Activated CD4-positive, CD25-positive, alpha-beta regulatory T cell treated with anti-CD3 and anti-CD28 coated beads, Interleukin-2, amount 50 U/mL, for 72 hours (primary cell): ENCODE results near the gene LARGE2.
A peak's percentile ranks its signal among the peaks of the same experiment; 100 is the strongest.

Experiments used
- DNase-seq: peaks from one replicate; pipeline ENCODE4 v3.0.0; 2021

Gene LARGE2

DNA sequence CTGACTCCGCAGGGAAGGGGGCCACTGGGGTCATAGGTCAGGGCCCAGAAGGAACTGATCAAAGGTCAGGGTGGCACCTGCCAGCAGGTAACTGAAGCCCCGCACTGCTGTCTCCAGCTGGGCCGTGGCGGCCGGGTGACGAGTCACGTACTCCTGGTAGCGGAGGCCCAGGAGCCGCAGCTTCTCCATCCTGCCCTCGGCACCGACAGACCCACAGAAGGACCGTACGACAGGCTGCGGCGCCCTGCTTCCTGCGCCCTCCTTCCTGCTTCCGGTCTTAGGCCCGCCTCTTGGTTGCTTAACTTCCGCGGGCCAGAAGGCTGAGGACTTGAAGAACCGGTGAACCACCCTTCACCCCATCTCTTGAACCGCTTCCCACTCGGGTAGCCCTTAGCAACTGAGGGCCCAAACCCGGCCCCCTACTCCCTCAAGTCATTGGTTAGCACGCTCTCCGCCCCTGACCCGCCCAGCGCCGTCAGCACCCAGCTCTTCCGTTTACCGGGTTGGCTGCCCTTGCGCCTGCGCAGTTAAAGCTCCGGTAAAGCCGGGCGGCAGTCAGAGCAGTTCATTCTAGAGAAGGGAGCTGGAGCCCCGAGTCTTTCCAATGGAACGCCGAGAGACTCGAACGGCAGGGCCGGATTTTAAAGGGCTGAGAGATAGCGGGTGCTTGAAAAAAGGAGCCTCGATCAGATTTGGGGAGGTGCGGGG lies 4.7 kb upstream of the LARGE2 start, which contains the start of gene PEX16:
Gene PEX16 (minus strand): TSS at position 255 of the 708 bp plus-strand sequence. CDS start 66 bp downstream, at position 189.
- DNase-seq = peak; percentile 92

DNA sequence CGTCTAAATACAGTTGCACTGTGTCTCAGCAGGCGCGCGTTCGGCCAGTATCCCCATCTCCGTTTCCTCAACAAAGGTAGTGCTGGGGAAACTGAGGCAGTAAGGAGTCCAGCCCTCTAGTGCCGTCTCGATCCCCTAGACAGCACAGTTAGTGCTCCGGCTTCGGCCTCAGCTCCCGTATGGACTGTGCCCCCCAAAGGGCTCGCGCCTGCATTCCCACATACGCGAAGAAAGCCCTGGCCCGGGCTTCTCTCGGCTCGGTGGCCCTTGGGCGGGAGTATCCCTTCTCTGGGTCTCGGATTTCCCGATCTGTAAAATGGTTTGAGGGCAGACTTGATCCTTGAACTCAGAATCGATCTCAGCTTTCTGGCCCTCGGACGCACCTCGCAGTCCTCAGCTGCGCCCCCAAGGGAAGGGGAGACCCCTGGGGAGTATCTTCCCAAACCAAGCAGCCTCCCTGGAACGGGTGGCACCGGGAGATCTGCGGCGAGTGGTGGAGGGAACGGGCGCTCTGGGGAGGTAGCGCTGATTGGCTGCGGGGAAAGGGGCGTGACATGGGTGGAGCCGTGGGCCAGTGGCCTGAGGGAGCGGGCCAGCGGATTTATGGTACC lies 4.0 kb upstream of the LARGE2 start:
- peak; percentile 77 for DNase-seq

DNA sequence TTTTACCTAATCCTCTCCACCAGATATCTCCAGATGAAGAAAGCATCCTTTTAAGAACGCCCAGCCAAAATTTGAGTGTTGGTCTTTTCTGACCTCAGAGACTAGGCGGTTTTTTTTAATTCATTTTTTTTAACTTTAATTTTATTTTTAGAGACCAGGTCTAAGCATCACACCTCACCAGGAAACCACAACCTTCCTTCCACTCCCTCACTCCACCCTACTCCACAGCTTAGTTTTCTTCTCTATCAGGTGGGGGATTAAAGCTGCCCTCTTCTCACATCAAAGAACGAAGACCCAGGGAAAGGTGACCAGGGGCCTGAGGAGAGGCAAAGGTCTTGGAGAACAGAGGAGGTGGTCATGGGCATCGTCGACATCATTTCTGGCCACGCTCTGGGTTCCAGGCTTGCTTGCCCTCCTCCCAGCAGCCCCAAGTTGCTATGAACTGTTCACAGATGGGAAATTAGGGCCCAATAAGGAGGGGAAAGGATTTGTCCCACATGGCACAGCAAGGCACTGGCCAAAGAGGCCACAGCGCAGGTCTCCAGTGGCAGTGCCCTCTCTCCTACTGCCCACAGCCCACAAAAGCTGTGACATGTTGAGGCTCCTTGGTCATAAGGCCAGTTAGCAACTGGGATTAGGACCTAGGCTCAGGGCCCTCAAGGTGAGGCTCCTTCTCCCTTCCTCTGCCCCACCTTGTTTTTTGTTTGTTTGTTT lies 3.3 kb upstream of the LARGE2 start:
- DNase-seq = peak; percentile 21

DNA sequence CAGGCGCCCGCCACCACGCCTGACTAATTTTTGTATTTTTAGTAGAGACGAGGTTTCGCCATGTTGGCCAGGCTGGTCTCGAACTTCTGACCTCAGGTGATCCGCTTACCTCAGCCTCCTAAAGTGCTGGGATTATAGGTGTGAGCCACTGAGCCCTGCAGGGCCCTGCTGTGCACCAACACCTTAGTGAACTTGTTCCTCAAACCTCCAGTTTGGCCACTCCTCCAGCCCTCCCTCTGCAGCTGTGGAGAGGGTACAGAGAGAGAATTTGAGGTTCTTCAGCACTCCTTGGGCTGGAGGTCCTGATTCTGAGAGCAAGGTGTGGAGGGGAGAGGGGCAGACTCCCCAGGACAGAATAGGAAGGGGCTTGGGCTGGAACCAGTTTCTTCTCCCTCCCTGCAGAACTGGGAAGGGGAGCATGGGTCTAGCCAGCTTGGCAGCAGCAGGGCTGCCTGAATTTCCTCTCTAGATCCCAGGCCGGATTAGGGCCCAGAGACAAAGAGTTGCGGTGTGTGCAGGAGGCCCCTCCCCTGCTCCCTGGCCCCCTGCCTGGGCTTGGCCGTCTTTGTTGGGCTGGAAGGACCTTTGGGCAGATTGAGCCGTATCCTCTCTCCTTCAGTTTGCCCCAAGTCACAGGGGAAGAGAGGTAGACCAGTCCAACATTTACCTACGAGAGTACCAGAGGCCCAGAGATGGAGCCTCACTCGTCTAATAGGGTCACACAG lies 2.5 kb upstream of the LARGE2 start:
- DNase-seq = peak; percentile 26

DNA sequence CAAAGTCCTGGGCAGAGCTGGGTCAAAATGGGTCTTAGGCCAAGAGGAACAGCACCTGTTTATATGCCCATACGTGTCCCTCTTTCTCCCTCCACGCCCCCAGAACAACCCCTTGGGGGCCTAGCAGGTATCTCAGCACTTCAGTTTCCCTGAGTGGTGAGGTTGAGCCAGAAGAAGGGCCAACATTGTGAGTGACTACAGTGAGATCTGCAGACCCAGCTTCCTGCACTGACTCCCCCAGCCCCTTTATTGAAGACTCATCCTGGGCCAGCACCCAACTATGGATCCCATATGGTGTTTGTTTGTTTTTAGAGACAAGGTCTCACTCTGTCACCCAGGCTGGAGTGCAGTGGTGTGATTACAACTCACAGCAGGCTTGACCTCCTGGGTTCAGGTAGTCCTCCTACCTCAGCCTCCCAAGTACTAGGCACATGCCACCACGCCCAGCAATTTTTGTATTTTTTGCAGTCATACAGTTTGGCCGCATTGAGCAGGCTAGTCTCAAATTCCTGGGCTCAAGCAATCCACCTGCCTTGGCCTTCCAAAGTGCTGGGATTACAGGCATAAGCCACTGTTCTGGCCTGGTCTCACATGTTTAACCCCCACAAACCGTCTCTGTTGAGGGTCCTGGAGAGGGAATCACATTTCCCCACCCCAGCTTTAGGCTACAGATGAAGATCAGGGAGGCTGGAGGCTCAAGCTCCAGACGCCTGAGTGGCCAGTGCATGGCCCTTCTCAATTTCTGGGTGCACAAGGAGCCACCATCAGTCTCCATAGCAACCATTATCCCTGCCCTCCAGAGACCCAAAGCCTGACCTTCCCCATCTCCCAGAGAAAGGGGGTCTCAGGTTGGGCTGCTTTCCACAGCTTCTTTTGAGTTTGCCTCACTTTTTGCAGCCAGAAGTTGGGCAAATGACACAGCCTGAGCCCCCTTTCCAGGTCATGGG lies 1.7 kb upstream of the LARGE2 start:
- peak; percentile 21 for DNase-seq

DNA sequence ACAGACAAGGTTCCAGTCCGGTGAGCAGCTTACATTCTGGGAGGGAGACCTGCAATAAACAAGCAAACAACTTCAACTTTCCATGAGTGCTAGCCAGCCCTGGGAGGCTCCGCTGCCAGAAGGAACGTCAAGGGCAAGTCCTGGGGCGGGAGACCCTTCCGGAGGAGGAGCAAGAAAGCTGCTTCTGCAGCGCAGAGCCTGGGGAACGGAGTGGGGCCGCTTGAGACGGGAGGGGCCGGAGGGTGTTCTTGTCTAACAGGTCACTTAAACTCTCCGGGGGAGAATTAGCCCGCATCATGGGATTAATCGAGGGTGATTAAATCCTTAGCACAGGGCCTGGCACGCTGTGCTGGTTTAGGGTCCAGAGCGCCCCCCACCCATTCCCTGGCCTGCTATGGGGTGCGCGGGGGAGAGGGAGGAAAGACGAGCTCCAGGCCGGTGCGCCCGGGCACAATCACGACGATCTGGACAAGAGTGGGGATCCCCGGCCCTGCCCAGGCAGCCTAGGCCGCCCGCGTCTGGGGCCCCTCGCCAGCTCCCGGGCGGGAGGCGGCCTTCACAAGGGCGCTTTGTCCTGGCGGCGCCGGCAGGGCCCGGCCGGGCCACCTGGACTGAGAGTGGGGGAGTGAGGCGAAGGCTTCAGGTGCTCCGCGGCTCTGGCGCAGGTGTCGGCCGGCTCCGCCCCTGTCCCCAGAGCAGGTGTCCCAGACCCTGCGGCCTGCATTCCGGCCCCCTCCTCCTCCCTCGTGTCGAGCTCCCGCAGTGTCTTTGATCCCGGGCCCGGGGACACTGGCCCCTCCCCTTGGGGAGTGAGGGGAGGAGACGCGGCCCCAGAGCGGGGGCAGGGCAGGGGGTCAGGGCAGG lies 663 bp upstream of the LARGE2 start:
- DNase-seq = peak; percentile 32

DNA sequence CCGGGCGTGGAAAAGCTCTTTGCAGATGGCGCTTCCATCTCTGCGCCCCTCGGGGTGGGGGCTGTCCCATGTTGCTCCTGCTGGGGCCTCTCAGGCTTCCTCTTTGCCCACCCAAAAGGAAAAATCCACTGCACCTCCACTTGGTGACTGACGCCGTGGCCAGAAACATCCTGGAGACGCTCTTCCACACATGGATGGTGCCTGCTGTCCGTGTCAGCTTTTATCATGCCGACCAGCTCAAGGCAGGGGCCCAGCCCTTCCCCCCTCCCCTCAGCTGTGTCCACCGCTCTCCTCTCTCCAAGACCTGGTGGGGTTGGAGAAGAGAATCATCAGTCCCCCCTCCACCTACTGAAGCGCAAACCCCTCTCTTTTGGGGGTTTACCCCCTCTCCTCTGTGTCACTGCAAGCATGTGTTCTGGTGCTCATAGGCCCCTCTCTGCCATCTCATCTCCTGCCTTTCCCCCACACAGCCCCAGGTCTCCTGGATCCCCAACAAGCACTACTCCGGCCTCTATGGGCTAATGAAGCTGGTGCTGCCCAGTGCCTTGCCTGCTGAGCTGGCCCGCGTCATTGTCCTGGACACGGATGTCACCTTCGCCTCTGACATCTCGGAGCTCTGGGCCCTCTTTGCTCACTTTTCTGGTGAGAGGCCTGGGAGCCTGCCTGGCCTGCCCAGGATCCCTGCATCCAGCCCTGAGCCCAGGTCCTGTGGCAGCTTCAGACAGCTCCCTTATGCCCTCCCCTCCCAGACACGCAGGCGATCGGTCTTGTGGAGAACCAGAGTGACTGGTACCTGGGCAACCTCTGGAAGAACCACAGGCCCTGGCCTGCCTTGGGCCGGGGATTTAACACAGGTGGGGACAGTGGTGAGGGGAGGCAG lies 1.8 kb downstream of the LARGE2 start:
- no peak for DNase-seq

DNA sequence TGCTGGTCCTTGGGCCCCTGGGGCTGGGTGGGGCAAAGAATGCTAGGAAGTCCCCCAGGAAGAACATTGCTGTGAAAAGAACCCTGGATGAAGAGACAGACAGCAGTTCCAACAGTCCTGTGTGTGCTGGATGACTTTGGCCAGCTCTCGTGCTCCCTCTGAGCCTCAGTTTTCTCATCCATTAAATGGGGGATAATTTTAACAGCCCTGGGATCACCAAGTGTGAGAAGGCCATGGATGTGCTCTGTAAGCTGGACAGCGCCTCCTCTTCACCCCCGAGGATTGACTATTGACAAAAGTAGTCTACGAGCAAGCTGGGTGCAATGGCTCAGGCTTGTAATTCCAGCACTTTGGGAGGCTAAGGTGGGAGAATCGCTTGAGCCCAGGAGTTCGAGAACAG lies 2.5 kb downstream of the LARGE2 start:
- DNase-seq = no peak

DNA sequence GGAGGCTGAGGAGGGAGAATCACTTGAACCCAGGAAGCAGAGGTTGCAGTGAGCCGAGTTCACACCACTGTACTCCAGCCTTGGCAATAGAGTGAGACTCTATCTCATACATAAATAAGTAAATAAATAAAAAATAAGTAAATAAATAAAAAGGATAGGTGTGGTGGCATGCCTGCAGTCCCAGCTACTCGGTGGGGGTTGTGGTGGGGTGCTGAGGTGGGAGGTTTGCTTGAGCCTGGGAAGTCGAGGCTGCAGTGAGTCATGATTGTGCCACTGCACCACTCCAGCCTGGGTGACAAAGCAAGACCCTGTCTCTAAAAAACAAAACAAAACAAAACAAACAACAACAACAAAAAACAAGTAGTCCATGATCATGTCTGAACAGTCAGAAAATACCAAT lies 3.1 kb downstream of the LARGE2 start:
- DNase-seq = no peak

DNA sequence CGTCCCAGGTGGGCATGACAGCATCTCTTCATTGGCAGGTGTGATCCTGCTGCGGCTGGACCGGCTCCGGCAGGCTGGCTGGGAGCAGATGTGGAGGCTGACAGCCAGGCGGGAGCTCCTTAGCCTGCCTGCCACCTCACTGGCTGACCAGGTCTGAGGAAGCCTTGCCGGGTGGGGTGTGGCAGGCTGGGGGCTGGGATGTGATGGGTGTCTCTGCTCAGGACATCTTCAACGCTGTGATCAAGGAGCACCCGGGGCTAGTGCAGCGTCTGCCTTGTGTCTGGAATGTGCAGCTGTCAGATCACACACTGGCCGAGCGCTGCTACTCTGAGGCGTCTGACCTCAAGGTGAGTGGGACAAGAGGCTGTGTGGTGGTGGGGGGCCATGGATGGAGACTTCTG lies 3.5 kb downstream of the LARGE2 start:
- no peak for DNase-seq

DNA sequence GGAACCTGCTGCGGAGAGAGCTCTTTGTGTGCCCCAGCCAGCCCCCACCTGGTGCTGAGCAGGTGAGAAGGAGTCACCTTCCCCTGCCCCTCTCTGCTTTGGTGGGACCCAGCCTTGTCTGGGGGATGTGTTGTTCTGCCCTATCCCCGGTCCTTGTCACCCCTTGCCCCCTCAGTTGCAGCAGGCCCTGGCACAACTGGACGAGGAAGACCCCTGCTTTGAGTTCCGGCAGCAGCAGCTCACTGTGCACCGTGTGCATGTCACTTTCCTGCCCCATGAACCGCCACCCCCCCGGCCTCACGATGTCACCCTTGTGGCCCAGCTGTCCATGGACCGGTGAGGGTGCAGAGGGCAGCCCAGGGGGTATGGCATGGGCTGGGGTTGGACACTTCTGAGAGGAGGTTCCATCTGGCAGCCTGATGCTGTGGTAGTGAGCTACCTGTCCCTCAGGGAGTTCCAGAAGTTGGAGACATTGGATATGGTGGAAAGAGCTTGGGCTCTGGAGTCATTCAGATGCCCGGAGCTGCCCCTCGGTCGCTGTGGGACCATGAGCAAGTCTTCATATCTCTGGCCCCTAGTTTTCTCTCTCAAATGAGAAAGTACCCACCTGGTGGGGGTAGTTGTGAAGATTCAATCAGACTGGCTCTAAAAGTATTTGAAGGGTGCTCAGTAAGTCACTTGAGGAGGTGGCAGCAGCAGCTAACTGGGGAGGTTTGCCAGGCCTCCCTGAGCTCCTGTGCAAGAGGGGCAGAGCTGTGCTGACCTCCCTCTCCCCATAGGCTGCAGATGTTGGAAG lies 4.3 kb downstream of the LARGE2 start:
- DNase-seq = no peak

DNA sequence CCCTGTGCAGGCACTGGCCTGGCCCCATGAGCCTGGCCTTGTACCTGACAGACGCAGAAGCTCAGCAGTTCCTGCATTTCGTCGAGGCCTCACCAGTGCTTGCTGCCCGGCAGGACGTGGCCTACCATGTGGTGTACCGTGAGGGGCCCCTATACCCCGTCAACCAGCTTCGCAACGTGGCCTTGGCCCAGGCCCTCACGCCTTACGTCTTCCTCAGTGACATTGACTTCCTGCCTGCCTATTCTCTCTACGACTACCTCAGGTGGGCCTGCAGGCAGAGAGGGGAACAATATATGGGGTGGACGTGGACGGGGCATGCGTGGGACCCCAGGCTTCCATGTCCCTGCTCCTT lies 4.9 kb downstream of the LARGE2 start:
- no peak for DNase-seq

DNA sequence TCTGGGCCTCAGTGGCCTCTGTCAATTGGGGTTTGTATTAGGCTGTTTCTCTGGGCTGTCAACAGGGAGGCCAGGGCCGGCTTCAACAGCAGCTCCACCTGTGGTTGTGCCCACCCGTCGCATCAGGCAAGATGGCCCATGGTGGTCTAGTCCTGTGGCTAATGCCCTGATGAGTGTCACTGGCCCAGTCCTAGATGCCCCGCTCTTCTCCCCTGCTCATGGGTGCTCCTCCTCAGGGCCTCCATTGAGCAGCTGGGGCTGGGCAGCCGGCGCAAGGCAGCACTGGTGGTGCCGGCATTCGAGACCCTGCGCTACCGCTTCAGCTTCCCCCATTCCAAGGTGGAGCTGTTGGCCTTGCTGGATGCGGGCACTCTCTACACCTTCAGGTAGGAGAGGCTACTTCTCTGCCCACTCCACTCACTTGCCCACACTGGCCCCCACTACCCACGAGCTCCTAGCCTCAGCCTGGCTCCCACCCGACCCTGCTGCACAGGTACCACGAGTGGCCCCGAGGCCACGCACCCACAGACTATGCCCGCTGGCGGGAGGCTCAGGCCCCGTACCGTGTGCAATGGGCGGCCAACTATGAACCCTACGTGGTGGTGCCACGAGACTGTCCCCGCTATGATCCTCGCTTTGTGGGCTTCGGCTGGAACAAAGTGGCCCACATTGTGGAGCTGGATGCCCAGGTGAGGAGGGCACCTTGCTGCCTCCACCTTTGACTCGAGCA lies 5.4 kb downstream of the LARGE2 start:
- DNase-seq = no peak

DNA sequence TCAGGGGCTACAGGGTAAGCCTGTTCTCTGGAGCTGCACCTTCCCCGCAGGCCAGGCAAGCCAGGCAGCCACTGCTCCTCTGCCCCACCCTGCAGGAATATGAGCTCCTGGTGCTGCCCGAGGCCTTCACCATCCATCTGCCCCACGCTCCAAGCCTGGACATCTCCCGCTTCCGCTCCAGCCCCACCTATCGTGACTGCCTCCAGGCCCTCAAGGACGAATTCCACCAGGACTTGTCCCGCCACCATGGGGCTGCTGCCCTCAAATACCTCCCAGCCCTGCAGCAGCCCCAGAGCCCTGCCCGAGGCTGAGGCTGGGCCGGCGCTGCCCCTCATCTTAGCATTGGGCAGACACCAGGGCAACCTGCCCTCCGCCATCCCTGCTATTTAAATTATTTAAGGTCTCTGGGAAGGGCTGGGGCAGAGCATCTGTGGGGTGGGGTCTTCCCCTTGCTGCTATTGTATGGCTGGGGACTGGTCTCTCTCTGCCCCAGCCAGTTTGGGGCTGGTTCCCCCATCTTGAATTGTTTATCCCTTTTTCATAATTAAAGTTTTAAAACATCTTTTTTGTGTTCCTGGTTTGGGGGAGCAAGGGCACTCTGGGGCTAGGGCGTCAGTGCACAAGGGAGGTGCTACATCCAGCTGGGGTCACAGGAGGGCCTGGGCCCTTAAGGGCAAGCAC lies 6.2 kb downstream of the LARGE2 start:
- DNase-seq = no peak

DNA sequence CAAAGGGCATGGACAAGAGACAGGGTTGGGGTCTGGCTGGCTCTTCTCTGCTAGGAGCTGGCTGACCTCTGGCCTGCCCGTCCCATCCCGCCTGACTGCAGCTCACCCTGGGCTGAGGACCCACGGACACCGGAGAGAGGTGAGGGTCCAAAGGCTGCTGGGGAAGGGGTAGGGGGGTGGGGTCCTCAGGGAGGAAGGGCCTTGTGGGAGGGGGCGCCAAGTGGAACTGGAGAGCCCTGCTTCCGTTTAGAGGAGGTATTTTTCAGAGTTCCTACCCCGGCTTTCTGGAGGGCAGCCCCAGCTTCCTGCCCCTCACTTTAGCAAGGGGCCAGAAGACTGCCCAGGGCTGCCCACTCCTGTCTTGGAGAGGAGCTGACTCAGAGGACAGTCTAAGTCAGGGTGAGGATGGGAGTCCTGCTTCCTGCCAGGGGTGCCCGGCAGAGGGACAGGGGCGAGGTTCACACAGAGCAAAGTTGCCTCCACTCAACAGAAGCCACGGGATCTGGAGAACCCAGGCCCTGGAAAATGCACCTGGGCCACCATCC lies 7.1 kb downstream of the LARGE2 start:
- DNase-seq = no peak

DNA sequence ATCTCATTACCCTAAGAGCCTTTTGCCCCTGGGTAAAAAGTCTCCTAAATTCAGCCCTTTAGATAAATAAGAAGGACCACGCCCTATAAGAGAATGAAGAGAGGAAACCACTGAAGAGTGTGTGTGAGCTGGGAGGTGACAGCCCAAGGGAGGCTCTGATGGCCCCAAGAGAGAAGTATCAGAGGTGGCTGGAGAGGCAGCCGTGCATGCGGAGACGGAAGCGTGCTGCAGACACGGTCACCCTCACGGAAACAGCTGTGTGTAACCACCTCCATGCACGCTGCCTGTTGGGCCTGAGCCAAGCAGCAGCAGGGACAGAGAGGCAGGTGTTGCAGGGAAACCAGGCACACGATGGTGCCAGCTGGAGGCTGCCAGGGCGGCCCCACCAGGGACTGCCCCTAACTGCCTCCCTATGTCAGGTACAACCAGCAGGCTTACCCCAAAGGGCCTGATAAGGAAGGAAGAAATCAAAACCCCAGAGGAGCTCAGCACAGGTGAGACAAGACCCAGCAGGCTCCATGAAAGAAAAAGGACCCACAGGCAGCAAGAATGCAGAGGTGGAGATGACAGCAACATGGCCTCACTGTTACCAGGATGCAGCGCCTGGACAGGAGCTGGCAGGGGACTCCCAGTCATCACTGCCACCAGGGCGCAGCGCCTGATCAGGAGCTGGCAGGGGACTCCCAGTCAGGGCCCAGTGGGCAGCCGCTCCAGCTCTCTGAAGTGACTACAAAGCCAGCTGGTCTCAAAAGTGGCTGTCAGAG lies 7.8 kb downstream of the LARGE2 start:
- no peak for DNase-seq
